HG02973 (cell line): ENCODE results near the gene PGS1.

Experiments
- ATAC-seq: cut with Tn5 transposase; IDR thresholded peaks from one replicate; pipeline ENCODE4 v1.9.1; 2021; ENCODE audit warnings: moderate library complexity; ENCODE audit not compliant: unreplicated experiment

The PGS1 gene

DNA sequence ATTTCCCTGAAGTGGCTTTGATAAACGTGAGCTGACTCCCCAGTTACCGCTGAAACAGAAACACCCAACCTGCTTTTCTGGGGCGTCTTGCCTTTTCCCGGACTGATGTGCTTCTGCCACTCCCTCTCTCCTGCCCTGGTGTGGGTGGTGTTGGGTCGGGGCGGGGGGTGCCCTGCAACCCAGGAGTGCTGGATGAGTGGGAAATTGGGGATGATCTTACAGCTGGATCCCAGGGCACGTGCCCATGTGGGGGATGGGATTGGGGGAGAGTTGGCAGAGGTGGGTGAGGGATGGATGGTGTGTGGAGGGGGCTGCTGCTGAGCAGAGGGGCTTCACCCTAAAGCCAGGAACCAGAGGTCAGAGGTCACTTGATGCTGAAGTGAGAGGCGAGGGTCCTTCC, 28.5 kb downstream of the PGS1 start:
- ATAC-seq, result no peak

DNA sequence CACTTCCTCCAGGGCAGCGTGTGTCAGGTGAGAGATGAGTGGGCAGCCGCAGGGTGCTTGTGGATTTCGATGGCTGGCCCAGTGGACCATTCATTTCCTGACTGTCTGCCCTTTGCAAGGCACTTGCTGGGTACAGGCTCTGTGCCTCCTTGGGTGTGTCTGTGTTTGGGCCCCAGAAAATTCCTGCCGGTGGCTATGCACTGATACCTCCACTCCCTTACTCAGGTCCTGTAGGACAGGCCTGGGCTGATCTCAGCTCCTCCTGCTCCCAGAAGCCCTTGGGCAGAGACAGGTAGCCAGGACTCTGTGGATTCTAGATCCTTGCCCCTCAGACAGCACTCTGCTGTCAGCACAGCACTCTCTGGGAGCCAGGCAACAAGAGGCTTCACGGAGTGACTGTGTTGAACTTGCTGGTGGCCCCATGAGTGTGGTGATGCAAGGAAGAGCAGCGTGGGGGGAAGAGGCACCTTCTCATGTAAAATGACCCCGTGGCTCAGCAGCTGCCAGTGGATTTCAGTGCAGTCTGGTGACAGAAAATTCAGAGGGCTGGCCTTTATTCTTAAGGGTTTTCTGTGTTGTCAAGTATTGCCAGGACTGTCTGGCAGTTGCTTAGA, 29.0 kb downstream of the PGS1 start:
- ATAC-seq, result no peak

DNA sequence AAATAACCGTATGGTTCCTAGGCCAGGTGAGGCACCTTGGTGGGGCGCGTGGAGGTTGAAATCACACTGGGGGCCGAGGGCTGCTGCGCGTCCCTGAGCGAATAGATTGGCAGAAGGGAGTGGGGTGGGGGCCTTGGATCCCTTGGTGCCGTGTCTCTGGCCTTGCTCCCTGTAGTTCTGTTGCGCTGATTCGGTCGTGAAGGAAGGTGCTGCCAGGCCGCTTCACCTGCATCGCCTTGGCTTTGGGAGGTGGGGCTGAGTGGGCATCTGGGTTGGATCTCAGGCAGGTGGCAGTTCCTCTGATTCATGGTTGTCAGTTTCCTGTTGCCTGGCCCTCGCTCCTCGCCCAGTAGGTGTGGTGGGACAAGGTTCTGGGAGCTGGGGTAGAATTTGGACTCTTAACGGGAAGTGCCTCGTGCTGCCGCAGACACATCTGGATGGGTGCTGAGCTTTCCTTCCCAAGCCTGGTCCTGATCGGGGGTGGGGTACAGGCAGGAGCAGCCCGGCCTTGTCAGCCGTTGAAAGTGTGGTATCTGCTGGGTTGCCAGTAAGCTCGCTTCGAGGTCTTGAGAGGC, 30.1 kb downstream of the PGS1 start:
- ATAC-seq, result no peak

DNA sequence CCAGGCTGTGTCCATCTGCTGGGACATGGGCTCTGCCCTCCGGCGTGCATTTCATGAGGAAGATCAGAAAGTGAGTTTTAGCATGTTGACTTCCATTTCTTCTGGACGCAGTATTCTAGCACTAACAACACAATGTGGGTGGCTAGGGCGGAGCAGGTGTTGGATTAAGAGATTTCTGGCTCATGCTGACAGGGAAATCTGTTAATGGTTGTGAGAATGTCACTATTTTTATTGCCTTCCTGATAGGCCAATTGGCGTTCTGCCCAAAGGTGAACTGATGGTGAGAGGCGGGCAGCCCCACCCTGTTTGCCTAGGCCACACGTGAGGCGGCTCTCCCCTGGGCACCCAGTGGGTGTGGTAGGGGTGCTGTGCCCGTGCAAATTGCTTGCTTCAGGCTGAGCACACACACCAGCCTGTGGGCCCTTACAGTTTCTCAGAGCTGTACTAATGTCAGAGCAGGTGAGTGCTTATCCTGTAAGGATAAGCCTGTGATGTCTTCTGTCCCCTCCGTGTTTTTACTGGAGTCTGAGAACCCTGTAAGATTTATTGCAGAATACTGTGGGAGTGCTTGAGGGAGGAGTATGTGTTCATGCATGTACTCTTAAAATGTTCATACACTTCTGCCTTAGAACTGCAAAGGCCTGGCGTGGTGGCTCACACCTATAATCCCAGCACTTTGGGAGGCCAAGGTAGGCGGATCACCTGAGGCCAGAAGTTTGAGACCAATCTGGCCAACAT, 30.9 kb downstream of the PGS1 start:
- ATAC-seq, result no peak

DNA sequence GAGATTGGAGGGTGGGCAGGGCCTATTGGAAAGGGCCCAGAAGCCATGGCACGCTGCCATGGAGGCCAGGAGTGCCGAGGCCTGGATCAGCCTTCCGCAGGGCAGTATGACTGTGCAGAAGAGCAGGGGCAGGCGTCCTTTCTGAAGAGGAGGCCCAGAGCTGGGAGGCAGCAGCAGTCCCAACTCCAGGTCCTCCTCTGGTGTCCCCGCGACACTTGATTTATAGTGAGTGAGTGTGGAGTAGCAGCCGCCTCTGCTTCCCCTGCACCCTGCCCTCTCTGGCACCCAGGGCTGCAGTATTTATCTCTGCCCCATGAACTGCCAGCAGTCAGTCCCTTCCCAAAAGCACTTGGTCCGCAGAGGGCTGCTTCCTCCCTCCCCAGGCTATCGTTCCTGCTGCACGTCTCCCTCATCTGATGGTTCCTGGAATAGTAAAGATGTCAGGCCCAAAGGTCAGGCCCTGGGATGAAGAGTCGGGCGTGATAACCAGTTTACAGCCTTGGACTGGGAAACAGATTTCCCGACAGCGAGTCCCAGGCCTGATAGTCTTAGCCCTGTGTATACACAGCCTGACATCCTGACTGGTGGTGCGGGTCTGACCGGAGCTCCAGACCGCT, 32.9 kb downstream of the PGS1 start:
- ATAC-seq, result no peak

DNA sequence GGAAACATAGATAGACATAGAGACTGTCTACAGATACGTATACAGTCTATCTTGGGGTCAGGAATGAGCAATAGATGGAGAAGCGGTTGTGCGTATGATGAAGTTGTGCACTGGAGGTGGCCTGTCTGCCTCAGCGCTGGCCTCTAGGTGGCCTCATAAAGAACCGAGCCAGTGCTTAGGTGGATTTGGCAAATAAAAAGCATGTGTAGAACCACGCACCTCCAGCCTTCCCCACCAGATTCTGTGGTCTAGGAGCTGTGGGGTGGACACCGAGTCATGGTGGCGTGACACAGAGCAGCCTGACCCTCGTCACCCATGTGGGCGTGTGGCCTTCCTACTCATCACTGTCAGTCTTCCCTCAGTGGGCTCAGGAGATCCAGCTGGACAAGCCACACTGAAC, 34.0 kb downstream of the PGS1 start:
- ATAC-seq, result no peak

DNA sequence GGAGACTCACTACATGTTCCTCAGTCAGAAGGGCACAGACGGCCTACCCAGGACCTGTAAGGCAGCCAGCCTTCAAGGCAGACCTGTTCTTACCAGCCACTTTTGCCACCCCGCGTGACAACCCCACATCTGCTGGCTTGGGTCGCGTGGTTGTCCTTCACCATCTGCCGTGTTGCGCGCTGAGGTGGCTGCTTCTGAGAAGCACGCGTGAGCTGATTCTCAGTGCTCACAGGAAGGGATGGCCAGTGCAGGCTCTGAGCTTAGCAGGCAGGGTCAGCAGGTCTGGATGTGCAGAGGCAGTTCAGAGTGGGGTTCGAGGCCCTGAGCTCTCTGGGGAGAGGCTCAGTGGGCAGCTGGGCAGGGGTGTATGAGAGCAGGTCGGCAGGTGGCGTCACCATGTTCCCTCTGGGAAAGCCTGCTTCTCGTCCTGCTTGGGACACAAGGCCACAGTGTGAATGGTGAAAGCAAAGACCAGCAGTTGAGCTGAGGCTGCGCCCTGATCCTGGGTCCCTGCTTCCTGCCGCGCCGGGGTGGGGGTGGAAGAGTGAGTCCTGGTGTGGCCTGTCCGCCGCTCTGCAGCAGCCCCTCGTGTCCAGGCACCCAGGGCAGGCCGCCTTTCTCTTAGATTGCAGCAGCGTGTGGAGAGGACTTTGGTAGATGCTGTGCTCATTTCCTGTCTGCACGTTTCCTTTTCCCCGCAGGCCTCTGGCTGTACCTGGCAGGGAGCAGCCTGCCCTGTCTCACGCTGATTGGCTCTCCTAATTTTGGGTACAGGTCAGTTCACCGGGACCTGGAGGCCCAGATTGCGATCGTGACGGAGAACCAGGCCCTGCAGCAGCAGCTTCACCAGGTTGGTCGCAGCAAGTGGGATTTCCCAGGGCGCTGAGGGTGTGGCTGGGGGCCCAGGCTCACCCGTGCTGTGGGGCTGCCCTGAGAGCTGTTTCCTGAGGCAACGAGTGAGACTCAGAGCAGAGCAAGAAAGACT, 36.0 kb downstream of the PGS1 start:
- ATAC-seq, result no peak

DNA sequence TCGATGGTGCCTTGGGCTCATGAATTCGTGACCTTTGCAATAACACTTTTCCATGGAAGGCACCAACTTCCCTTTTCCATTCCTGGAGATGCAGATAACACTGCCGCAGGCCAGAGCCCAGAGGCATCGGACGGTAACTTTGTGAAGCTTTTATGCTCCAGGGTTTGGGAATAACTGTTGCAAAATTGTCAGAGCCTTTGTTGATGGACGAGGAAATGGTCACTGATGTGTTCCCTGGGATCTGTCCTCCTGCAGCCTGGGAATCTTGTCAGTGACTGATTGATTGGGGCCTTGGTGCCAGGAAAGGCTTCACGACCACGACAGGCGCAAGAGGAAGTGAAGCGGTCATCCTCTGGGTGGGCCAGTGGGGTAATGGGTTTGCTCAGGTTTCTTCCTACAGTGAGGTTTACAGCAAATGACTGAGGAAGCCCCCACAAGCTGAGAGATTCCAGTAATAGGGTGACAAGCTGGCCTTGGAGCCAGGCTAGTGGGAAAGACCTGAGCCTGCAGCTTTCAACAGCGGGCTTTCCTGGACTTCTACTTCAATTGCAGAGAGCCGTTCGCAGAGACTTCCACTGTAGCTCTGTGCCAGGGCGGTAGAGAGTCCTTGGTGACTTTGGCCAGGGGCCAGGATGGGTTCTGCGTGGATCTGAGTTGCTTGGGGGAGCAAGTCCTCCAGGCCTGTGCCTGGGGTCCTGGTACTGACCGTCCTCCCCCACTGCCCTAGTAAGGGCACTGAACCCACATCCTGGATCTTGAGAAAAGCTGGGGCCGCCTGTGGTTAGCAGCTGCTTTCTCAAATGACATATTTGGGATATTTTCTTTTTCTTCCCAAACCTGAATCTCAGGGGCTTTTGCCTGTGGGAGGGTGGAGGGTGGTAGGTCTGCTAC, 37.6 kb downstream of the PGS1 start:
- no peak for ATAC-seq

DNA sequence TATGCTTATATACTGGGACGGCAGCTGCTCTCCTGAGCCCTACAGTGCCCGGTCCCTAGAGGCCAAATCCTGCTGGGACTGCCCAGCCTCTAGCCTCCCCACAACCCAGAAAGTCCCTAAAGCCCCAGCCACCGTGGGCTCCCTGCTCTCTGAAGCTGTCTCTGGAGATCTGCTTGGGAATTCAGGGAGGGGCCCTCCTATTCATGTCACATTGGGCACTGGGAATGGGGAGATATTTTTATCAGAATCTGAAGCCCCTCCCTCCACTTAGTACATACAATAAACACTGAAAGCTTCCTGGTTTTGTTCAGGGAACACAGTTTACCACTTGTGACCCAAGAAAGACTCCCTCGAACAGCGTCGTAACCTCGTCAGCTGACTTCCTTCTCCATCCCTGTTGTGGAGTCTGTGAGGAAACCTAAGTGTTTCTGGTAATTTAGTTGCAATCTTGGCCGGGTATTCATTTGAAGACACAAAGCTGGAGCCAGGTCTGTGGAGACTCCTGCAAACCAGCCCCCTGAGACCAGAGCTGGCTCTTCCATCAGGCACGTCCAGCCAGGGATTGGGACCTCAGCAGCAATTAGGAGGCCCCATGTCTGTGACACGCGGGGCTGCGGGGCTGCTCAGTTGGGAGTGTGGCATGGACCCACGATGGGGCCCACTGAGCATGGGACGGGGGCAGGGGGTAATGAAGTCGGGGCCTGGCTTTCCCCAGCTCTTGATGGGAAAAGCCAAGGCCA, 38.5 kb downstream of the PGS1 start:
- no peak for ATAC-seq

DNA sequence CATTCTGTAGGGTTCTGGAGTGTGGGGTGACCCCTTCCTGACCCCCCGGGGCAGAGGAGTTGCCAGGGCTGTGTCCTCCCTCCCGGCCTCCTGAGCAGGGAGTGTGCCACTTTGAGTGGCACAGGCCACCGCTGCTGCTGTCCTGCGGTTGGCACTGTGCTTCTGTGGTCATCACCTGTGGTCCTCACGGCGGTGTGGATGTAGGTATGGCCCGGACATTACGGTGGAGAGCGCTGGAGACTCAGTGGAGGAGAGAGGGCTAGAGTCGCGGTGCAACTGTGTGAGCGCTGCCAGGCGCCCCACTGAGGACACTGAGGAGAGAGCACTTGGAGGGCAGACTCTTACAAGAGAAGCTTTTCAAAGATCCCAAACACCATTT, 39.1 kb downstream of the PGS1 start:
- ATAC-seq, result no peak

DNA sequence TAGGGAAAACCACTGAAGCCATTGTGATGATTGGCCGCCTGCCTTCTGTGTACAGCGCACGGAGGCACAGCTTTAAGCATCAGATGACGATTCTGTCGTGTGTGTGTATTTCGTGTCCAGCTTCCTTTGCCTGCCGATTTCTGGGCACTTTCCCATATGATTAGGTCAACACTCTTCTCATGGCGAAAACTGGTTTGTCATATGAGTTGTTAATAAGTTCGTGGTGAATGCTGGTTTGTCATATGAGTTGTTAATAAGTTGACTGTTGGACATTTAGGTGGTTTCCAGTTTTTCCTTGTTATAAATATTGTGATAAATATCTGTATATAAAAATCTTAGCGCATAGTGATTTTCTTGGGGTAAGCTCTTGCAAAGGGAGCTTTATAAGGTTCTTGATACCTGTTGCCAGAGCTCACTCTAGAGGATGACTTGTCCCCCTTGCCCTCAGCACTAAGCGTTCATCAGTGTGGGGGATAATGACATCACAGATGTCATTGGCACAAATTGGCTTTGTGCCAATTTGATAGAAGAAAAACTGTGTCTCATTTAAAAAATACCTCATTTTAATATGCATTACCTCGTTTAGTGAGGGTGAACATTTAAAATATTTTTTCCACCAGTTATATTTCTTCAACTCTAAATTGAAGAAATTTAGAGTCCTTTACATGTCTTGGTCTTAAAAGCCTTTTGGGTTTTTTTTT, 40.0 kb downstream of the PGS1 start:
- no peak for ATAC-seq

DNA sequence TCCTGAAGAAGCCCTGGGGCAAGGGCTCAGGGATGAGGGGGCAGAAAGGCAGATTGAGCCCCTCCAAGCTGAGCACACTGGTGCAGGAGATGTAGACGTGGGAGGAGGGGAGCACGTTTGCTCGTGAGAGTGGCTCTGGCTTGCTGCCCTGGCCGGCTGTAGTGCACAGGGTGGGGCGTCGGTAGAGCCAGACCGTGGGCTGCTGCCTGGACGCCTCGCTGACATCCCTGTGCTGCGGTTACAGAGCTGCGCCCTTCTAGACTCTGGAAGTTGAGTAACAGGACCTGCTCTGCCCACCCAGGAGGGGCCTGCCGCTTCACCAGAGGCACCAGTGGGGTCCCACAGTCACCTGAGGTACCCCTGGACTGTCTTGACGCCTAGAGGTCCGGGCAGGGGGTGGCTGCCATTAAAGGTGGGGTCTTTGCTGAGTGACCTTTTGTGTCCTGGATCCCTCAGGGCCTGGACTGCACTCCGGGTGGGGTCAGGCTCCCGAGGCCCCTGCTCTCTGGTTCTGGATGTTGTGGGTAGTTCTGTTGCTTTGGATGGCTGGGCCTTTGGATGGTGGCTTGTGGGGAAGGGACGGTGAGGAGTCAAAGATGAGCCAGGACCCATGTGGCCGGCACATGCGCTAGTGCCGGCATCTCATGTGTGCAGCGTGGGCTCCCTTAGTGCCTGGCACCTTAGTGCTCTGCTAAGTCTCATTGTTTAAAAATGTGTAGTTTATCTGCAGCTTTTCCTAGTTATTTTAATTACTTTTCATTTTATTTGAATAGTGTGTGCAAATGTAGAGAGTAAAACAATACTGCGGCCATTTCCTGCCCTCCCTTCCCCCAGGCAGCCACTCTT, 41.7 kb downstream of the PGS1 start:
- ATAC-seq, result no peak

DNA sequence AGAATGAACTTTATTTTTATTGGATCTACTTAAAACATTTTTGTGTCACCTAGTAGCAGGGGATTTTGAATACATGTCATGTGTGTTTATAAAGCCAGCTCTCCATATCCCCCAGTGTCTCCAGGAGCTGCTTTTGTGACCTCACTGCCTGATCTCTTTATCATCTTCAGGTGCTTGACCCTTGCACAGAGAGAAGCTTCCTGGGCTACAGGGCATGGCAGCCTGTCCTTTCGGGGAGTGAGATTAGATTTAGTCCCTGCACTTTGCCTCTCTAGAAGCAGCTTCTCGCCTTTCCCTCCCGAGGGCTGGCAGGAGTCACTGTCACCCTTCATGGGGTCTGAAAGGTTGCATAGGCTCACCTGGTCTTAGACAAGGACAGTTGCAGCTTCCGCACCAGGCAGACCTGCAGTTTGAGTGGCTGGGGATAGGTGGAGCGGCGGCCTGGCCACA, 42.7 kb downstream of the PGS1 start:
- ATAC-seq, result no peak

DNA sequence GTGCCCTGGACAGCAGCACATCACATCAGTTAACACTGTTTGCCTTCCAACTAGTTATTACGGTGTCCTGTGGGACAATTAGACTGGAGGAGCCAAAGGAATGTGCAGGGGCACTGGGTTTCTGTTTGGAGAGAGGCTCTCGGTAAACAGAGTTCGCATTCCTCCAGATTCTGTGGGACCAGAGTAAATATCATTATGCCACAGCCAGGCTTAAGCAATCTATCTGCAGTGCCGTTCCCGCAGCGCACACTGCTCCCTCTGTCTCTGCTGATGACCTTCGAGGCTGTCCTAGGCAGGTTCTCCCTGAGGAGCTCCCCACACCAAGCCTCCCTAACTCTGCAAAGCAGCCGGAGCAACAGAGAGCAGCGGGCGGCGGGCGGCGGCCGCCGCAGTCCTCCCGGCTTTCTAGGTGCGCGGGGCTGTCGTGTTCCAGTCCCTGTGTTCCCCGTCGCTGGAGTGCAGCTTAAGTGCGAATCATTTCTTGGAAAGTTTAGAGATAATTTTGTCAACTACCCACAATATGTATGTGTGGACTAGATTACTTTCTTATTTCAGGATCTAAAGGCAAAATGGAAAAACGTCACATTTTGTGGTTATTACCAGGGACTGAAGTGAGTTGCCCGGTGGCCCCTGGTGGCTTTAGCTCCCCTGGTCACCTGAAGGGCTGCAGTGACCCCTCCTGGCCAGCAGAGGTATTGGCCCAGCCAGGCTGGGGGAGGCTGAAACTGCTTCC, 43.3 kb downstream of the PGS1 start:
- ATAC-seq, result no peak

DNA sequence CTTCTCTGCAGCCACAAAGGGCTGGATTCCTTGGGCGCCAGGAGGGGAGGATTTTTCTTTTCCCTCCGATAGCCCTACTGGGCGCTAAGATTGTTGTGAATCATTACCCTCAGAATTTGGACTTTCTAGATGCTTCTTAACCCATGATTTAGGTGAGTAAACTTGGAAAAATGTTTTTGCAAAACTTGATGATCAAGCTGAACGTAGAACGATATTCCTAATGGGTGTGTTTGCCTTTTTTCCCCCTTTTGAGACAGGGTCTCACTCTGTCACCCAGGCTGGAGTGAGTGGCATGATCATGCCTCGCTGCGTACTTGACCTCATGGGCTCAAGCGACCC, 43.8 kb downstream of the PGS1 start:
- ATAC-seq, result no peak

DNA sequence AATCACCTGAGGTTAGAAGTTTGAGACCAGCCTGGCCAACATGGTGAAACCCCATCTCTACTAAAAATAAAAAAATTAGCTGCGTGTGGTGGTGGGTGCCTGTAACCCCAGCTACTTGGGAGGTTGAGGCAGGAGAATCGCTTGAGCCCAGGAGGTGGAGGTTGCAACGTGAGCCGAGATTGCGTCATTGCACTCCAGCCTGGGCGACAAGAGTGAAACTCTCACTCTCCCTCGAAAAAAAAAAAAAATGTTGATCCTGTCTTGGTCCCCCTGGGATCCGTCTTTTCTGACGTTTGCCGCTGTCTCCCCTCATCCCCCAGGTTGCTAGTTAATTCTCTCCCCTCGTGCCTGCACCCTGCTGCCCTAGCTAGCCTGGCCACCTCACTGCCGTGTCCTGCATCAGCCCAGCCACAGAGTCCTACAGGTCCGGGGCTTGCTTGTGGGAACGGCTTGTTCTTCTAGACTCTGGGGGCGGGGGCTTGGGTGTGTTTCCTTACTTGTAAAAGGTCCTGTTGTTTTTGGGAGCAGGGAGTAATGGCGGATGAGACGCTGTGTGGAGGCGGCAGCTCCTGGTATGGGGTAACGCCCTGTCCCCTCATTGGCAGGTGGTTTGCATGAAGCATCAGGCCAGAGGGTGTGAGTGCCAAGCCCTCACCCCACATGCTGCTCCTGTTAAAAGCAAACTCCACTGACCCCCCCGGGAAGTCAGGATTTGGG, 44.6 kb downstream of the PGS1 start:
- ATAC-seq, result no peak
